Measurements from ENCODE around the gene G6PD.

GRCh38 chrX:154513716-154514115 is 32.9 kb downstream of the G6PD start:
- TF ChIP-seq POLR2A (IDR thresholded peaks at IDR 0.05), result no peak
- TF ChIP-seq CTCF (IDR thresholded peaks at IDR 0.05), result no peak
- TF ChIP-seq EP300 (IDR thresholded peaks at IDR 0.05), result no peak
- TF ChIP-seq POLR2AphosphoS5 (IDR thresholded peaks at IDR 0.05), result no peak

Data from upper lobe of left lung (tissue), 4 donors.